ENCODE measurements around the gene CRIP3.
"Not testable (repeated sequence)": the region's sequence is repeated elsewhere in the genome, so short reads cannot be mapped to it uniquely, and the experiment has no call there.

CRIP3 gene

GRCh38 chr6:43308101-43308989, at the start of gene CRIP3:
Gene CRIP3, minus strand, starts transcription at chr6:43308826. Its CDS starts 34 bp downstream, at chr6:43308792.
- no peak for DNase-seq

- no peak for DNase-seq
Observed at GRCh38 chr6:43355862-43356590, 47.4 kb upstream of the CRIP3 start.

GRCh38 chr6:43351951-43352350, 43.3 kb upstream of the CRIP3 start:
- DNase-seq: not testable (repeated sequence)

- DNase-seq: no peak
Observed at GRCh38 chr6:43347444-43347843, 38.8 kb upstream of the CRIP3 start.

GRCh38 chr6:43347021-43347420, 38.4 kb upstream of the CRIP3 start:
- no peak for DNase-seq

- DNase-seq: not testable (repeated sequence)
Observed at GRCh38 chr6:43346243-43346642, 37.6 kb upstream of the CRIP3 start.

- no peak for DNase-seq
Observed at GRCh38 chr6:43339168-43339567, 30.5 kb upstream of the CRIP3 start.

GRCh38 chr6:43338243-43338642, 29.6 kb upstream of the CRIP3 start:
- no peak for DNase-seq

GRCh38 chr6:43336382-43336781, 27.8 kb upstream of the CRIP3 start:
- DNase-seq: no peak

GRCh38 chr6:43335469-43335868, 26.8 kb upstream of the CRIP3 start:
- no peak for DNase-seq

GRCh38 chr6:43334466-43335095, 26.0 kb upstream of the CRIP3 start:
- no peak for DNase-seq

GRCh38 chr6:43331891-43332290, 23.3 kb upstream of the CRIP3 start:
- DNase-seq: no peak

- no peak for DNase-seq
Observed at GRCh38 chr6:43331470-43331869, 22.8 kb upstream of the CRIP3 start.

GRCh38 chr6:43328528-43328927, 19.9 kb upstream of the CRIP3 start:
- DNase-seq: no peak

- DNase-seq: no peak
Observed at GRCh38 chr6:43325876-43326275, 17.2 kb upstream of the CRIP3 start.

GRCh38 chr6:43318011-43318410, 9.4 kb upstream of the CRIP3 start:
- no peak for DNase-seq

GRCh38 chr6:43313813-43314212, 5.2 kb upstream of the CRIP3 start:
- no peak for DNase-seq

GRCh38 chr6:43311666-43312065, 3.0 kb upstream of the CRIP3 start:
- DNase-seq: no peak

GRCh38 chr6:43310624-43311023, 2.0 kb upstream of the CRIP3 start:
- no peak for DNase-seq

- no peak for DNase-seq
Observed at GRCh38 chr6:43310134-43310533, 1.5 kb upstream of the CRIP3 start.

- DNase-seq: no peak
Observed at GRCh38 chr6:43308990-43309477, 408 bp upstream of the CRIP3 start.

- DNase-seq: no peak
Observed at GRCh38 chr6:43307451-43308100, 1.1 kb downstream of the CRIP3 start.

GRCh38 chr6:43306086-43306485, 2.5 kb downstream of the CRIP3 start:
- DNase-seq: no peak

All from NCI-H446 treated with DMSO at 0.1 percent for 48 hours (cell line).